Brain microvascular endothelial cell (primary cell): Measurements from ENCODE around the gene SLC38A10.

Source experiments
- DNase-seq: peaks from one replicate; pipeline ENCODE4 v3.0.0-alpha.2; 2020
- H3K27ac ChIP-seq: fragments of 250-450 bp; sonication (Bioruptor Pico); 2 replicates; pipeline ENCODE4 v1.5.1; 2020; ENCODE audit warnings: mild to moderate bottlenecking, moderate library complexity
- H3K27me3 ChIP-seq: fragments of 250-450 bp; sonication (Bioruptor Pico); replicated peaks from 2 replicates; pipeline ENCODE4 v1.5.1; 2020; ENCODE audit warnings: mild to moderate bottlenecking
- H3K36me3 ChIP-seq: fragments of 250-450 bp; sonication (Bioruptor Pico); replicated peaks from 2 replicates; pipeline ENCODE4 v1.5.1; 2020; ENCODE audit warnings: mild to moderate bottlenecking
- H3K4me3 ChIP-seq: 2 replicates; pipeline ENCODE4 v1.5.1; 2011; ENCODE audit warnings: low read depth, mild to moderate bottlenecking, control low read depth, low read length, moderate library complexity
- in situ Hi-C: cut with HindIII; loops from 2 replicates; pipeline ENCODE4 v1.10.0; 2017; ENCODE audit warnings: low sequenced_read_pairs, low pct_ligation_motif_present
- TF ChIP-seq, protein P1 (sequence below): IDR thresholded peaks from 2 replicates; pipeline ENCODE4 v1.5.1; 2011; ENCODE audit warnings: low read depth, mild to moderate bottlenecking, moderate library complexity, low read length, control low read depth, inconsistent platforms; ENCODE audit errors: missing control alignments

SLC38A10 gene

DNA sequence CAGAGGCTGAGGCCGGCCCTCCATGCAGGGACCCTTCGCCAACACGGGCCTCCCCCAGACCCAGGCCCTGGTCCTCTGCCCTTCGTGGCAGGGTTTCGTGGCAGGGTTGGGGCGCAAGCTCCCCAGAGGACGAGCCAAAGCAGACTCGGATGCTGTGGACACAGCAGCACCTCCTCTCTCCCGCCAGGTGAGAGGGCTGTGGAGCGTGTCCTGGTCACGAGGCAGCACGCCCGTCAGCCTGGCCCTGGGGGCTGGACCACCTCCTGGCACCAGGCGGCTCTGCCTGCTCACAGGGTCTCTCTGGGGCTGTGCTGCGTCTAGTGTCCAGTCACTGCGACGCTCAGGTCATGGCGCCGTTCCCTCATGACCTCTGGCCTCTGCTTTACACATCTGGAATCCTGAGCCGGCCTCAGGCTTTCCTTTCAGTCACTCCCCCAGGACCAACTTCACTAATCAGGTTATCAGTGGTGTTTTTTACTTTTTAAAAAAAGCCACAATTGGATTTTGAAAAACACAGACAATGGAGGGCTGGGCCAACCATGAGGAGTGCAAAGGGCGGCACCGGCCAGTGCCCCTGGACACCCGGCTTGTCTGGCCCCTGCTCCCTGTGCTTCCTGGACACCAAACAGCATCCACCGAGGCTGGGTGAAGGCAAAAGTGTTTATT is 50.6 kb downstream of the SLC38A10 start:
- DNase-seq: no peak
- peaks cover 6% of the 10 kb centered on the region for H3K36me3 ChIP-seq
- H3K4me3 ChIP-seq: no peak overlapping the region
- TF ChIP-seq, protein P1, sequence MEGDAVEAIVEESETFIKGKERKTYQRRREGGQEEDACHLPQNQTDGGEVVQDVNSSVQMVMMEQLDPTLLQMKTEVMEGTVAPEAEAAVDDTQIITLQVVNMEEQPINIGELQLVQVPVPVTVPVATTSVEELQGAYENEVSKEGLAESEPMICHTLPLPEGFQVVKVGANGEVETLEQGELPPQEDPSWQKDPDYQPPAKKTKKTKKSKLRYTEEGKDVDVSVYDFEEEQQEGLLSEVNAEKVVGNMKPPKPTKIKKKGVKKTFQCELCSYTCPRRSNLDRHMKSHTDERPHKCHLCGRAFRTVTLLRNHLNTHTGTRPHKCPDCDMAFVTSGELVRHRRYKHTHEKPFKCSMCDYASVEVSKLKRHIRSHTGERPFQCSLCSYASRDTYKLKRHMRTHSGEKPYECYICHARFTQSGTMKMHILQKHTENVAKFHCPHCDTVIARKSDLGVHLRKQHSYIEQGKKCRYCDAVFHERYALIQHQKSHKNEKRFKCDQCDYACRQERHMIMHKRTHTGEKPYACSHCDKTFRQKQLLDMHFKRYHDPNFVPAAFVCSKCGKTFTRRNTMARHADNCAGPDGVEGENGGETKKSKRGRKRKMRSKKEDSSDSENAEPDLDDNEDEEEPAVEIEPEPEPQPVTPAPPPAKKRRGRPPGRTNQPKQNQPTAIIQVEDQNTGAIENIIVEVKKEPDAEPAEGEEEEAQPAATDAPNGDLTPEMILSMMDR: no peak
- in situ Hi-C loops: no loop called here
- H3K27ac ChIP-seq: no peak overlapping the region
- H3K27me3 ChIP-seq: no peaks in the 10 kb centered on the region

- no peak for DNase-seq
- Histone ChIP-seq H3K27me3 (no peaks in the 10 kb centered on the region), H3K27ac (no peak overlapping the region), H3K36me3 (peaks cover 5% of the 10 kb centered on the region), H3K4me3 (no peak overlapping the region)
- in situ Hi-C loops: no loop called here
- TF ChIP-seq, protein P1: no peak
Measured at GRCh38 chr17:81243333-81243664, 51.8 kb downstream of the SLC38A10 start.

DNA sequence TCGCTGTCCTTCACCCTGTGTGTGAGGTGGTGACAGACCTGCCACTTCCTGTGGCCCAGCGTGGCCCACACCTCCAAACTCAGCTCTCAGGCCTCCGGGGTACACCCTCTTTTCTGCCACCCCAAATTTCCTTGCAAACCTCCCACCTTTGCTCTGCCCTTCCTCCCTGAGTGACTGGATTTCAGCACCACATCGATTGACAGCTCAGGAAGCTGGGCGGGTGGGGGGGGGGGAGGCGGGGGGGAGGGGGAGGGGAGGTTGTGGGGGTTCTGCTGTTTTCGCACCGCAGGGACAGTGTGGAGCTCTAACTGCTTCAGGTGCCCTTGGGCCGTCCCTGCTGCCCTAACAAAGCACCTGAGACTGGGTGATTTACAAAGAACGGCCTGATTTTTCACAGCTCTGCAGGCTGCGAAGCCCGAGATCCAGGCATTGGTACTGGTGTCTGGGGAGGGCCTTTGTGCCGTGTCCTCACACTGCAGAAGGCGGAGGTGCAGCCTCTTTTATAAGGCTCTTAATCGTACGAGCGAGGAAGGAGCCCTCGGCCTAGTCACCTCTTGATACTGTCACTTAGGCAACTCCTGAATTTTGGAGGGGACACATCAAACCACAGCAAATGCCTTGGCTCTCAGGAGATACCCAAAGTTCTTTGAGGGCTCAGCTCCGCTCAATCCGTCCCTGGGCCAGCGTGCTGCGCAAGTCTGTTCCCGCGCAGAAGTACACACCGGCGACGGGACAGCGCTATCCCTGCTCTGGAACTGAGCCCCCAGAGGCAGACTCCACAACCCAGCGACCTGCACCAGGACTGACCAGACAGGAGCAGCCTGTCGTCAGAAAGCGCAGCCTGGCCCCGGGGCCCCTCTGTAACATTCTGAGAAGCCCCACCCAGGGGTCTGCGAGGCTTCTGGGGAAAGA is 52.4 kb downstream of the SLC38A10 start:
- no peak for DNase-seq
- in situ Hi-C loops: no loop called here
- no peak overlapping the region for H3K27ac ChIP-seq
- H3K27me3 ChIP-seq: no peaks in the 10 kb centered on the region
- H3K36me3 ChIP-seq: peaks cover 5% of the 10 kb centered on the region
- no peak overlapping the region for H3K4me3 ChIP-seq
- TF ChIP-seq, protein P1: no peak

- peak; percentile 27 for DNase-seq
- peaks cover 5% of the 10 kb centered on the region for H3K36me3 ChIP-seq
- TF ChIP-seq, protein P1: peak; percentile 92
- no peak overlapping the region for H3K27ac ChIP-seq
- in situ Hi-C loops: no loop called here
- H3K27me3 ChIP-seq: no peaks in the 10 kb centered on the region
- no peak overlapping the region for H3K4me3 ChIP-seq
Measured at GRCh38 chr17:81241648-81242420, 53.3 kb downstream of the SLC38A10 start.

GRCh38 chr17:81241203-81241602 is 53.9 kb downstream of the SLC38A10 start:
- H3K27me3 ChIP-seq: no peaks in the 10 kb centered on the region
- TF ChIP-seq, protein P1: no peak
- peaks cover 5% of the 10 kb centered on the region for H3K36me3 ChIP-seq
- H3K27ac ChIP-seq: no peak overlapping the region
- H3K4me3 ChIP-seq: no peak overlapping the region
- in situ Hi-C loops: no loop called here
- DNase-seq: no peak
